ENCODE measurements around the gene BUB1B.

DNA sequence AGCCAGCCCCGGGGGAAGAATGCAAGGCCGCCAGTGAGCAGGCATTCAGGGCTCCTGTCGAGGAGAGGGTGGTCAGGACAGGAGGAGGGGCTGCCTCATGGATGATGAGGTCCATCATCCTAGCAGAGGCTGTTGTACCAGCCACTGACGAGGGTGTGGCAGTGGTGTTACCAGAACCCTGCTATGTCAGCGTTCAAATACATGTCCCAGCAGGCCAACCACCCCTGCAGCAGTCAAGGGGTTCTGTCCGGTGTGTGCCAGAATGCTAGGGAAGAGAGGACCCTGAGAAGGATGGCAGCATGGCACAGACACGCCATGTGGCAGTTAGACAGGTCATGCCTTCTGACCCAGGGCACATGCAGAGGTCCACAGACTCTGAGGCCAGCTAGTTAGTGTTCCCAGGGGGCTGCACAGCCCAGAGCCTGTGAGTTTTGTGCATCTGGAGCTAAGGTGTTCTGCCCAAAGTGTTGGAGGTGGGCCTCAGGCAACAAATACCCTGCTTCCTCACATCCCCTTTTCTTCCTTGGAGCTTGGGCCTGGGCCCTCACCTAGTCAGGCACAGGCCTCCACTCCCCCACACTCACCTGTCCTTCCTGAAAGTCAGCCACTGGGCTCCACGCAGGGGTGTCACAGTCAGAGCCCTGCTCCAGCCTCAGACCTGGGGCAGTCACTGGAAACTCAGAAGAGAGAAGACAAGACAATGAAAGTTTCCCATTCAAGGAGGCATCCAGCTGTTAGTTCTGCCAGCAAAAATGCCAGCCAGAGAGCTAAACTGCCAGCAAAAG lies 85.8 kb downstream of the BUB1B start:
- TF ChIP-seq SOX6 (IDR thresholded peaks at IDR 0.05) (no peak), ATF7 (IDR thresholded peaks at IDR 0.05) (no peak), CTCF (IDR thresholded peaks at IDR 0.05 in 2 of 3, conservative IDR thresholded peaks at IDR 0.05 in 1 of 3; ENCODE audit: insufficient read depth in 2 of 3, low read depth in 1 of 3, low read length in 3 of 3) (no peak)

Measured in K562 (cell line).